GM12874 (cell line): ENCODE results near the gene CMTM6.

ENCODE experiments used
- TF ChIP-seq, protein P1 (sequence below): IDR thresholded peaks from 2 replicates; pipeline ENCODE4 v1.5.1; 2011; ENCODE audit warnings: low read depth, mild to moderate bottlenecking, control low read depth, low read length, moderate library complexity; ENCODE audit not compliant: insufficient read depth

Gene CMTM6

DNA sequence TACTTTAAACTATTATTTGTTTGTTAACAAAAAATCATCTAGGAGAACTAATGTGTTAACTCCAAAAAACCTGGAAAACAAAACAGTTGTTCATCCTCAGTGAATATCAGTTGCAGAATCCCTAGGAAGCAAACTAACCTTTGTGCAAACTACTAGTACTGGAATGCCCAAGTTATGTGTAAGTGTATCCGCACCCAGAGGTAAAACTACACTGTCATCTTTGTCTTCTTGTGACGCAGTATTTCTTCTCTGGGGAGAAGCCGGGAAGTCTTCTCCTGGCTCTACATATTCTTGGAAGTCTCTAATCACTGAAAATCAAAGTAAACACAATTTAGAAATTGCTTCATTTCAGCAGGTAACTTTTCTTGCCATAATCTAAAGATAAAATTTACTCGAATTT is 38.2 kb upstream of the CMTM6 start:
- TF ChIP-seq, protein P1, sequence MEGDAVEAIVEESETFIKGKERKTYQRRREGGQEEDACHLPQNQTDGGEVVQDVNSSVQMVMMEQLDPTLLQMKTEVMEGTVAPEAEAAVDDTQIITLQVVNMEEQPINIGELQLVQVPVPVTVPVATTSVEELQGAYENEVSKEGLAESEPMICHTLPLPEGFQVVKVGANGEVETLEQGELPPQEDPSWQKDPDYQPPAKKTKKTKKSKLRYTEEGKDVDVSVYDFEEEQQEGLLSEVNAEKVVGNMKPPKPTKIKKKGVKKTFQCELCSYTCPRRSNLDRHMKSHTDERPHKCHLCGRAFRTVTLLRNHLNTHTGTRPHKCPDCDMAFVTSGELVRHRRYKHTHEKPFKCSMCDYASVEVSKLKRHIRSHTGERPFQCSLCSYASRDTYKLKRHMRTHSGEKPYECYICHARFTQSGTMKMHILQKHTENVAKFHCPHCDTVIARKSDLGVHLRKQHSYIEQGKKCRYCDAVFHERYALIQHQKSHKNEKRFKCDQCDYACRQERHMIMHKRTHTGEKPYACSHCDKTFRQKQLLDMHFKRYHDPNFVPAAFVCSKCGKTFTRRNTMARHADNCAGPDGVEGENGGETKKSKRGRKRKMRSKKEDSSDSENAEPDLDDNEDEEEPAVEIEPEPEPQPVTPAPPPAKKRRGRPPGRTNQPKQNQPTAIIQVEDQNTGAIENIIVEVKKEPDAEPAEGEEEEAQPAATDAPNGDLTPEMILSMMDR = no peak

DNA sequence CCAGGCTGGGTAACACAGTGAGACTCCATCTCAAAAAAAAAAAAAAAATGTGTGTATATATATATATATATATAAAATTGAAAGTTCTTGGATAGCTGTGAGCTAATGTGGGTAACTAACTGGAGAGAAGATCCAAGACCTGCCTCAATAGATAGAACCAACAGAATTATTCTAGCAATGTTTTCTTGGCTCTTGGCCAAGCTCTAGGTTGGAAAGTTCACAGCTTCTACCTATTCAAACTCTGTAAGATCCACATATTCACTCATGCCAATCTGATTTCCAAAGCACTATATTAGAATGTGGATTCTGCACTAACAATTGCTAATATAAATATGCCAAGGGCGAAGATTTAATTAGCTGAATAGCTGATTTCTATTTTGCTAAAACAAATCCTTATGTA is 29.8 kb upstream of the CMTM6 start:
- TF ChIP-seq, protein P1 = no peak

DNA sequence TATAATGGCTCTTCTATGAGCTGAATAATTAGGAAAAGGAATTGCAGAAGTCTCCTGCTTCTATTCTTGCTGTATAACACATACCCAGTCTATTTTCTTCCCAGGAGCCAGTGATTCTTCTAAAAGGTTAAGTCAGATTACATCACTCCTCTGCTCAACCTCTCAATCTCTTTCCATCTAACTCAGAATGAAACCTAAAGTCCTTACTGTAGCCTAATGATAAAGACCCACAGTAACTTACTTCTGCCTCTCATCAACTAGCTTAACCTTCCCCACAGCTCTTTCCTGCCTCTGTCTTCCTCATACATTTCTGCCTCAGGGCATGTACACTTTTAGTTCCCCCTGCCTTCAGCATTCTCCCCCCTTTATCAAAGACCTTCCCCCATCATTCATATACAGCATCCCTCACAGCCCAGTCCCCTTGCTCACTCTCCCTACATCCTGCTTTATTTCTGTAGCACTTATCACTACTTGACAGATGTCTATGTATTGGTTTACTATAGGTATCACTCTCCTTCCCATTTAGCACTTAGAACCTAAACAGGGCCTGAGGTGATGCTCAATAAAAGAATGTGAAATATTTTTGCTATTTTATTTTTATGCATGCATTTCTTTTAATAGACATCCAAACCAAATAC is 28.5 kb upstream of the CMTM6 start:
- TF ChIP-seq, protein P1 = no peak

DNA sequence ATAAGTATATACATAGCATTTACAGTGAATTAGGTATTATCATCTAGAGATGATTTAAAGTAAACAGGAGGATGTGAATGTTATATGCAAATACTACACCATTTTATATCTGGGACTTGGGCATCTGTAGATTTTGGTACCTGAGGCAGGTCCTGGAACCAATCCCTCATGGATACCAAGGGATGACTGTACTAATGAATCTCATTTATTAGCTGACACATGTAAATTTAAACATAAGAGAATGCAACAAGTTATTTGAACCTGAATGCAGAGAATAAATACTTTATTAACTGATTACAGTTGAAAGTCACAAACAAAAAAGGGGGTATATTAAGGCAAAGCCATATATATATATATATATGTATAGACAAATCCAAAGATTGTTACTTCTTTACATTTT is 23.1 kb upstream of the CMTM6 start:
- TF ChIP-seq, protein P1 = no peak

DNA sequence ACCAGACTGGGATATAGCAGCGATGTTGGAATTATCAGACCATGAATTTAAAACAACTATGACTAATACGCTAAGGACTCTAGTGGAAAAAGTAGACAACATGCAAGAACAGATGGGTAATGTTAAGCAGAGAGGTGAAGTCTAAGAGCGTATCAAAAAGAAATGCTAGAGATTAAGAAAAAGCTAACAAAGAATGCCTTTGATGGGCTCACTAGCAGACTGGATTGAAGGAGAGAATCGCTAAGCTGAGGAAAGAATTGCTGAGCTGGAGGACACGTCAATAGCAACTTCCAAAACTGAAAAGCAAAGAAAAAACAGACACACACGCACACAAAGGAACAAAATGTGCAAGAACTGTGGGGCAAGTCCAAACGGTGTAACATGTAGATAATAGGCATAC is 20.0 kb upstream of the CMTM6 start:
- TF ChIP-seq, protein P1 = no peak

DNA sequence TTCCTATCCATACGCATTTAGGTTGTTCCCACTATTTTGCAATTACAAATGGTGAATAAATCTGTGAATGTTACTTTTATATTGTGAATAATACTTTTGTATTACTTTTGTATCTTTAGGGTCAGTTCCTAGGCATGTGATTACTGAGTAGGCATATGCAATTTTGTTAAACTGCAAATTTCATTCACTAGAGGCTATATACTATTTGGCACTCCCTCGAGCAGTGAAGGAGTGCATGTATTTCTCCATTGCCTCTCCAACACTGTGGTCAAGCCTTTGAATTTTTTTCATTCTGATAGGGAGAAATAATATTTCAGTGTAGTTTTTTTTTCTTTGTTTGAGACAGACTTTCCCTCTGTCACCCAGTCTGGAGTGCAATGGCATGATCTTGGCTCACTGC is 8.4 kb upstream of the CMTM6 start:
- TF ChIP-seq, protein P1 = no peak

DNA sequence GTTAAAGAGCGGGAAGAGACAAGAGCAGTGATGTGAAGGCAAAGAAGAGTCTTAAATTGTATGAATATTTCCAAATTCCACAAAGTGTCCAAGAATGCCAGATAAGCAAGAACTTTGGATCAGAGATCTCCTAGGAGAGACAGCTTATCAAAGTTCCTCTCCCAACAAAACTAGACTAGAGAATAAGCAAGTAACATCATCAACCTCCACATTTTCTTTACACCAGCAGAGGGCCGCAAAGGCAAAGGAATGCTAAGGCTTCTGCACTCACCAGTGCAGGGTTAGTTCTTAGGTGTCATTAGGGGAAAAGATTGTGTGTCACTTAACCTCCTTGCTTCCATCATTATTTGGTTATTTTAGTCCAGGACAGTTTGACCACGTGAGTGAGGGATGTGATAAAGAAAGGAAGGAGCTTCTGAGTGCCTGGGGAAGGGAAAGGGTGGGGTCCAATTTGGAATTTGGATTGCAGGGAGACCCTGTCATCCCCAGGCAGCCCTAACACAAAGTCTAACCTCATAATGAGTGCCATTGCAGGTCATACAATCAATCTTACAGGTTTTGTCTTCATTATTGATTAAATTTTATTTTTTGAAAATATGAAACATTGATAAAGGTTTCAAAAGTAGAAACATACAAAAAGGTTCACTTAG is 7.5 kb upstream of the CMTM6 start:
- TF ChIP-seq, protein P1 = peak; percentile 66
